B cell (primary cell): Measurements from ENCODE around the gene ABCC1. TPM values are rescaled to one million over a fixed set of nuclear protein-coding genes. Genes with fewer than 3 reads are reported as not detected.

ENCODE experiments used
- ATAC-seq: fragments of 200-7000 bp; cut with Tn5 transposase; one replicate; pipeline ENCODE4 v1.10.0; 2021; ENCODE audit warnings: low read depth, mild to moderate bottlenecking, moderate number of reproducible peaks, moderate library complexity
- CTCF ChIA-PET: fragments of 350-600 bp; sonication (Branson Sonifier 250); formaldehyde crosslinking; loops from one replicate; lab custom pipeline; 2021; ENCODE audit warnings: antibody characterized with exemption, inconsistent platforms; lab: Charles Lee
- POLR2A ChIA-PET: fragments of 350-600 bp; sonication (Branson Sonifier 250); formaldehyde crosslinking; loops from one replicate; lab custom pipeline; 2021; ENCODE audit warnings: antibody characterized with exemption; lab: Charles Lee
- DNase-seq: peaks from one replicate; pipeline ENCODE4 v3.0.0; 2013
- H2AFZ ChIP-seq: 2 replicates; pipeline ENCODE4 v1.6.1; 2012; ENCODE audit warnings: mild to moderate bottlenecking, low read depth, low read length; ENCODE audit not compliant: insufficient read depth, poor library complexity, severe bottlenecking
- H3K27ac ChIP-seq, 2 donors: 1 replicate in 1 of 2; 2 replicates in 1 of 2; pipeline ENCODE4 v1.5.1; 2012 to 2013; ENCODE audit warnings: low read length in 2 of 2, mild to moderate bottlenecking in 2 of 2, moderate library complexity in 1 of 2
- H3K27me3 ChIP-seq, 4 experiments: fragments of 200-600 bp in 1 of 4; sonication (generic) in 1 of 4; replicated peaks in 1 of 4; 1 replicate in 2 of 4; 2 replicates in 2 of 4; pipeline versions ENCODE4 v1.6.1 to v1.7.0; 2013 to 2016; ENCODE audit warnings: low read length in 3 of 4, mild to moderate bottlenecking in 2 of 4, mixed read lengths in 1 of 4, moderate library complexity in 1 of 4; ENCODE audit not compliant: insufficient read depth in 4 of 4, control insufficient read depth in 3 of 4; ENCODE audit errors: control extremely low read depth in 1 of 4
- H3K36me3 ChIP-seq, 2 experiments: replicated peaks in 1 of 2; 1 replicate in 1 of 2; 2 replicates in 1 of 2; pipeline versions ENCODE4 v1.6.1 to v1.7.1; 2013; ENCODE audit warnings: low read length in 1 of 2; ENCODE audit not compliant: insufficient read depth in 2 of 2, control insufficient read depth in 1 of 2; ENCODE audit errors: control extremely low read depth in 1 of 2, extremely low read depth in 1 of 2
- H3K4me1 ChIP-seq, 2 donors: fragments of 200-600 bp in 1 of 2; sonication (generic) in 1 of 2; 1 replicate in 1 of 2; 2 replicates in 1 of 2; pipeline versions ENCODE4 v1.5.1 to v1.6.1; 2013 to 2017; ENCODE audit warnings: low read length in 2 of 2; ENCODE audit not compliant: control insufficient read depth in 2 of 2, insufficient read depth in 2 of 2
- H3K4me2 ChIP-seq: replicated peaks from 2 replicates; pipeline ENCODE3; 2012; ENCODE audit warnings: mild to moderate bottlenecking, low read depth, low read length; ENCODE audit not compliant: poor library complexity, severe bottlenecking
- H3K4me3 ChIP-seq, 5 experiments: fragments of 200-600 bp in 1 of 5; sonication (generic) in 1 of 5; 1 replicate in 3 of 5; 2 replicates in 2 of 5; pipeline versions ENCODE4 v1.5.1 to v1.7.0; 2011 to 2016; ENCODE audit warnings: low read length in 4 of 5, mild to moderate bottlenecking in 4 of 5, low read depth in 2 of 5, control low read depth in 1 of 5, moderate library complexity in 1 of 5; ENCODE audit not compliant: insufficient read depth in 1 of 5; ENCODE audit errors: control extremely low read depth in 1 of 5, extremely low read depth in 1 of 5
- H3K79me2 ChIP-seq: fragments of 200-600 bp; sonication (generic); one replicate; pipeline ENCODE4 v1.6.0; 2016; ENCODE audit warnings: low read length; ENCODE audit not compliant: control insufficient read depth, insufficient read depth
- H3K9ac ChIP-seq: fragments of 200-600 bp; sonication (generic); 2 replicates; pipeline ENCODE4 v1.6.1; 2017; ENCODE audit warnings: mild to moderate bottlenecking, low read length, moderate library complexity
- H3K9me3 ChIP-seq, 3 donors: one replicate each; pipeline versions ENCODE4 v1.6.1 to v1.7.1; 2013; ENCODE audit warnings: low read length in 2 of 3; ENCODE audit not compliant: control insufficient read depth in 2 of 3, insufficient read depth in 1 of 3; ENCODE audit errors: control extremely low read depth in 1 of 3
- H4K20me1 ChIP-seq: 2 replicates; pipeline ENCODE4 v1.6.0; 2012; ENCODE audit warnings: mild to moderate bottlenecking, low read length; ENCODE audit not compliant: insufficient read depth, control insufficient read depth, poor library complexity, severe bottlenecking
- H3K27ac Mint-ChIP-seq: one replicate; pipeline ENCODE4 v1.8.0; 2021; ENCODE audit warnings: mixed read lengths
- H3K27me3 Mint-ChIP-seq: one replicate; pipeline ENCODE4 v1.8.0; 2021; ENCODE audit warnings: mixed read lengths
- H3K4me1 Mint-ChIP-seq: one replicate; pipeline ENCODE4 v1.8.0; 2021; ENCODE audit warnings: mixed read lengths
- H3K4me3 Mint-ChIP-seq: one replicate; pipeline ENCODE4 v1.8.0; 2021; ENCODE audit warnings: mixed read lengths
- H3K9me3 Mint-ChIP-seq: one replicate; pipeline ENCODE4 v1.8.0; 2022; ENCODE audit warnings: mixed read lengths; ENCODE audit not compliant: insufficient read depth
- CTCF ChIP-seq: fragments of 200-600 bp; IDR thresholded peaks from one replicate; pipeline ENCODE4 v1.8.0; 2022; ENCODE audit warnings: antibody characterized with exemption, mild to moderate bottlenecking
- EZH2 ChIP-seq: IDR thresholded peaks from 2 replicates; pipeline ENCODE4 v1.6.1; 2012; ENCODE audit warnings: borderline replicate concordance, low read depth, mild to moderate bottlenecking, moderate library complexity, low read length; ENCODE audit not compliant: insufficient read depth, poor library complexity, severe bottlenecking
- WGBS: methylation state at CpG from one replicate; pipeline ENCODE4 v1.1.5; 2013; ENCODE audit warnings: missing lambda C conversion rate; ENCODE audit not compliant: insufficient coverage; 5-methylcytosine and 5-hydroxymethylcytosine counted together
- intact Hi-C: fragments of 100-400 bp; cut with micrococcal nuclease; formaldehyde crosslinking; loops from one replicate; pipeline ENCODE4 v1.10.0; 2022
- polyA plus RNA-seq: library from polyadenylated mRNA; depleted of rRNA; stranded (reverse); fragments of >200 nt; gene quantifications from 2 replicates; pipeline ENCODE4 v1.2.3, GENCODE V29; 2012
- total RNA-seq, 2 donors: library from RNA; stranded (reverse); fragments of 120-200 nt in 1 of 2; gene quantifications; 1 replicate in 1 of 2; 2 replicates in 1 of 2; pipeline versions ENCODE4 v1.2.3 to v1.2.4, GENCODE V29; 2013 to 2022

The ABCC1 gene
- total and polyA plus RNA-seq, 2 donors (not counting 1 experiment from before 2014, with no cell fraction given), result 21.8 to 73.0 TPM

- Histone ChIP-seq H3K4me1 (peaks cover 0 to 3% of the 10 kb centered on the region in 2 donors), H3K79me2 (no peaks in the 10 kb centered on the region), H3K4me2 (no peak overlapping the region), H3K36me3 (peaks cover 16 to 59% of the 10 kb centered on the region in 2 experiments), H2AFZ (no peak overlapping the region), H3K9me3 (peaks cover 0 to 16% (median 5%) of the 10 kb centered on the region in 3 donors), H3K9ac (no peak overlapping the region), H3K27me3 (no peaks in the 10 kb centered on the region), H3K27ac (no peak overlapping the region), H3K4me3 (no peak overlapping the region), H4K20me1 (no peaks in the 10 kb centered on the region)
- Mint-ChIP-seq H3K9me3 (peaks cover 3% of the 10 kb centered on the region), H3K4me1 (peaks cover 3% of the 10 kb centered on the region), H3K27ac (no peak overlapping the region), H3K4me3 (no peak overlapping the region), H3K27me3 (no peaks in the 10 kb centered on the region)
- 73% methylated on average over 9 of the region's 10 CpGs for WGBS
- ATAC-seq (no peak), DNase-seq (no peak)
- CTCF ChIA-PET, result interaction anchor here (0.6 to 3.9 kb wide), 11 partner anchors 248 to 699 kb away, joined by 3 to 30 read pairs (median 4); no protein-coding TSS in a partner anchor
- TF ChIP-seq CTCF, result no peak
- no peak for TF ChIP-seq EZH2
- intact Hi-C loops, result loop anchor here (1.0 to 2.0 kb wide), 4 partner anchors 178 to 423 kb away; partner anchors contain the start of gene ABCC1
- POLR2A ChIA-PET, result no interaction called here
Observed at GRCh38 chr16:16126896-16127295, 177.5 kb downstream of the ABCC1 start.

- ATAC-seq (peak; percentile 92), DNase-seq (peak; percentile 75)
- CTCF ChIA-PET, result interaction anchor here (0.6 to 3.9 kb wide), 18 partner anchors 10 to 1555 kb away, joined by 3 to 30 read pairs (median 4); no protein-coding TSS in a partner anchor
- Histone ChIP-seq H3K9ac (no peak overlapping the region), H3K36me3 (peaks cover 16 to 56% of the 10 kb centered on the region in 2 experiments), H2AFZ (no peak overlapping the region), H4K20me1 (no peaks in the 10 kb centered on the region), H3K4me2 (no peak overlapping the region), H3K4me3 (no peak overlapping the region), H3K4me1 (peaks cover 0 to 3% of the 10 kb centered on the region in 2 donors), H3K27ac (no peak overlapping the region), H3K79me2 (no peaks in the 10 kb centered on the region), H3K9me3 (peaks cover 0 to 16% (median 5%) of the 10 kb centered on the region in 3 donors), H3K27me3 (no peaks in the 10 kb centered on the region)
- peak; percentile 95 for TF ChIP-seq CTCF
- TF ChIP-seq EZH2, result no peak
- POLR2A ChIA-PET, result interaction anchor here (0.7 kb wide), 1 partner anchor 367 kb away, joined by 8 read pairs; no protein-coding TSS in a partner anchor
- Mint-ChIP-seq H3K27me3 (no peaks in the 10 kb centered on the region), H3K4me1 (peaks cover 3% of the 10 kb centered on the region), H3K4me3 (no peak overlapping the region), H3K27ac (peak overlapping the region; percentile 46), H3K9me3 (peaks cover 3% of the 10 kb centered on the region)
- intact Hi-C loops, result loop anchor here (1.0 to 2.0 kb wide), 4 partner anchors 179 to 423 kb away; partner anchors contain the start of gene ABCC1
- 28% methylated on average over 6 of the region's 11 CpGs for WGBS
Observed at GRCh38 chr16:16127469-16128116, 178.2 kb downstream of the ABCC1 start.
